OCI-LY1 (cell line): ENCODE results near the gene MLC1.

Experiments used
- H2AFZ ChIP-seq: fragments of 200-600 bp; sonication (generic), shearing (Covaris generic); 2 replicates; pipeline ENCODE4 v1.6.0; 2014; ENCODE audit warnings: antibody characterized with exemption, mild to moderate bottlenecking, low read length
- H3F3A ChIP-seq: fragments of 200-600 bp; sonication (generic), shearing (Covaris generic); 2 replicates; pipeline ENCODE4 v1.6.0; 2014; ENCODE audit warnings: mild to moderate bottlenecking, antibody characterized with exemption, low read length, moderate library complexity; ENCODE audit not compliant: insufficient read depth
- H3K27ac ChIP-seq: fragments of 200-600 bp; sonication (generic); 2 replicates; pipeline ENCODE4 v1.5.1; 2014; ENCODE audit warnings: low read length, mixed run types, mild to moderate bottlenecking, low read depth; ENCODE audit not compliant: poor library complexity, severe bottlenecking
- H3K27me3 ChIP-seq: fragments of 200-600 bp; sonication (generic); 2 replicates; pipeline ENCODE4 v1.6.0; 2014; ENCODE audit warnings: antibody characterized with exemption, mild to moderate bottlenecking, low read length, moderate library complexity; ENCODE audit not compliant: insufficient read depth
- H3K36me3 ChIP-seq: fragments of 200-600 bp; sonication (generic); 2 replicates; pipeline ENCODE4 v1.6.1; 2014; ENCODE audit warnings: mild to moderate bottlenecking, antibody characterized with exemption, low read length, moderate library complexity, mixed read lengths; ENCODE audit not compliant: insufficient read depth
- H3K4me1 ChIP-seq: fragments of 200-600 bp; sonication (generic); 2 replicates; pipeline ENCODE4 v1.5.1; 2014; ENCODE audit warnings: mild to moderate bottlenecking, low read length, moderate library complexity; ENCODE audit not compliant: insufficient read depth, severe bottlenecking
- H3K4me2 ChIP-seq: fragments of 200-600 bp; sonication (generic), shearing (Covaris generic); 2 replicates; pipeline ENCODE4 v1.6.1; 2014; ENCODE audit warnings: low read length
- H3K4me3 ChIP-seq: fragments of 200-600 bp; sonication (generic); 2 replicates; pipeline ENCODE4 v1.5.1; 2014; ENCODE audit warnings: low read length, low read depth, mild to moderate bottlenecking, mixed read lengths; ENCODE audit not compliant: poor library complexity, severe bottlenecking
- H3K79me2 ChIP-seq: fragments of 200-600 bp; shearing (Covaris generic); 2 replicates; pipeline ENCODE4 v1.6.1; 2016; ENCODE audit warnings: mixed run types, low read length, mixed read lengths; ENCODE audit not compliant: insufficient read depth
- H3K9ac ChIP-seq: fragments of 200-600 bp; sonication (generic), shearing (Covaris generic); 2 replicates; pipeline ENCODE4 v1.6.1; 2014; ENCODE audit warnings: mild to moderate bottlenecking, low read length, mixed read lengths
- H3K9me2 ChIP-seq: fragments of 200-600 bp; sonication (generic), shearing (Covaris generic); 2 replicates; pipeline ENCODE4 v1.6.1; 2014; ENCODE audit warnings: low read depth, mild to moderate bottlenecking, low read length, mixed read lengths
- H3K9me3 ChIP-seq: fragments of 200-600 bp; shearing (Covaris generic); 2 replicates; pipeline ENCODE4 v1.6.1; 2014; ENCODE audit warnings: low read length, mixed read lengths
- H4K20me1 ChIP-seq: fragments of 200-600 bp; sonication (generic), shearing (Covaris generic); 2 replicates; pipeline ENCODE4 v1.6.0; 2016; ENCODE audit warnings: mild to moderate bottlenecking, low read length; ENCODE audit not compliant: insufficient read depth
- EZH2 ChIP-seq: fragments of 200-600 bp; sonication (generic), shearing (Covaris generic); IDR thresholded peaks from 2 replicates; pipeline ENCODE4 v1.8.0; 2017; ENCODE audit warnings: borderline replicate concordance, mixed run types, mild to moderate bottlenecking, antibody characterized with exemption, low read length, moderate library complexity, mixed read lengths
- TF ChIP-seq, protein P1 (sequence below): fragments of 200-600 bp; sonication (generic), shearing (Covaris generic); IDR thresholded peaks from 2 replicates; pipeline ENCODE4 v1.5.1; 2017; ENCODE audit warnings: mild to moderate bottlenecking, antibody characterized with exemption, low read length, moderate library complexity, mixed read lengths

MLC1 gene

DNA sequence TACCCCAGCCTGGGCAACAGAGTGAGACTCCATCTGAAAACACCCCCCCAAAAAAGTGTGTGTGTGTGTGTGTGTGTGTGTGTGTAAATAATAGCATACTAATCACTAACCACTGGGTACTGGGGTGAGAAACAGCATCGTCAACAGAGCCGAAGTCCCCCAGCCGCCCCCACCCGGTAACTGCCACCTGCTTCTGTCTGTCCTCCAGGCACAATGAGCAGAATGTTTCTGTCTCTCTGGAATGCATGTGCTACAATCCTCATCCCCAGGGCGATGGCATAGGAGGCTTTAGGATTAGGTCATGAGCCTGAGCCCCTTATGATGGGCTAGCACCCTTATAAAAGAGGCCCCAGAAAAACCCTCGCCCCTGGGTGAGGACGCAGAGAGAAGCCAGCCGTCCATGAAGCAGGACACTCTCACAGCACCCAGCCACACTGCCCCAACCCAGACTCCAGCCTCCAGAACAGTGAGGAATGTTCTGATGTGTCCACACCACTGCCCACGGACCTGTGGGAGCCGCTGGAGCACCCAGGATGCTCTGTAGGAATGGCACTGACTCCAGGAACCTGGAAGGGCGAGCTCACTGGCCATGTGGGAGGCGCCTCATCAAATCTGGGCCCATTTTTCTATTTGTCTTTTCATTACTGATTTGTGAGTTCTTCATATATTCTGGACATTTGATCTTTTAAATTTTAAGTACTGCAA is 37.0 kb downstream of the MLC1 start:
- no peaks in the 10 kb centered on the region for H3F3A ChIP-seq
- no peak overlapping the region for H3K4me3 ChIP-seq
- no peaks in the 10 kb centered on the region for H4K20me1 ChIP-seq
- no peaks in the 10 kb centered on the region; the same call in 1 of the 2 replicates for H3K36me3 ChIP-seq
- H3K27ac ChIP-seq, result no peak overlapping the region
- H3K79me2 ChIP-seq, result no peaks in the 10 kb centered on the region
- no peaks in the 10 kb centered on the region for H3K9me2 ChIP-seq
- H2AFZ ChIP-seq, result no peak overlapping the region
- peaks cover 3% of the 10 kb centered on the region; the same call in 1 of the 2 replicates for H3K27me3 ChIP-seq
- TF ChIP-seq, protein P1, sequence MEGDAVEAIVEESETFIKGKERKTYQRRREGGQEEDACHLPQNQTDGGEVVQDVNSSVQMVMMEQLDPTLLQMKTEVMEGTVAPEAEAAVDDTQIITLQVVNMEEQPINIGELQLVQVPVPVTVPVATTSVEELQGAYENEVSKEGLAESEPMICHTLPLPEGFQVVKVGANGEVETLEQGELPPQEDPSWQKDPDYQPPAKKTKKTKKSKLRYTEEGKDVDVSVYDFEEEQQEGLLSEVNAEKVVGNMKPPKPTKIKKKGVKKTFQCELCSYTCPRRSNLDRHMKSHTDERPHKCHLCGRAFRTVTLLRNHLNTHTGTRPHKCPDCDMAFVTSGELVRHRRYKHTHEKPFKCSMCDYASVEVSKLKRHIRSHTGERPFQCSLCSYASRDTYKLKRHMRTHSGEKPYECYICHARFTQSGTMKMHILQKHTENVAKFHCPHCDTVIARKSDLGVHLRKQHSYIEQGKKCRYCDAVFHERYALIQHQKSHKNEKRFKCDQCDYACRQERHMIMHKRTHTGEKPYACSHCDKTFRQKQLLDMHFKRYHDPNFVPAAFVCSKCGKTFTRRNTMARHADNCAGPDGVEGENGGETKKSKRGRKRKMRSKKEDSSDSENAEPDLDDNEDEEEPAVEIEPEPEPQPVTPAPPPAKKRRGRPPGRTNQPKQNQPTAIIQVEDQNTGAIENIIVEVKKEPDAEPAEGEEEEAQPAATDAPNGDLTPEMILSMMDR, result no peak
- TF ChIP-seq EZH2, result no peak
- H3K4me2 ChIP-seq, result no peak overlapping the region
- H3K9me3 ChIP-seq, result peaks cover 10% of the 10 kb centered on the region
- H3K4me1 ChIP-seq, result no peaks in the 10 kb centered on the region
- no peak overlapping the region for H3K9ac ChIP-seq

DNA sequence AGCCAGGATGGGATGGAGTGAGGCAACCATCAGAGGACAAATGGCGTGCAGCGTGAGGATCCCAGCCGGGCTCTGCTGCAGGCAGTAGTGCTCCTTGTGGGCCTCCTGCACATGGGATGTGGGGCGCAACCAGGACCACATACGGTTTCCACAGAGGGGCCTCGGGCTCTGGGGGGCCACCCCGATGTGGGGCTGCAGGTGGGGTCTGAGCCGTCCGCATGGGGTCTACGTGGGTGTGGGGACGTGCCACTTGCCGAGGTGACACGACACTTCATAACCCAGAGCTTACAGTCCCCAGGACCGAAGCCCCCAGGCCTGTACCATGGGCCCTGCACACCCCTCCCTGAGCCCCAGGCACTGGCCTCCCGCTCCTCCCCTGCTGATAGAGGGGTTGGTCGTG is 37.9 kb downstream of the MLC1 start:
- no peaks in the 10 kb centered on the region for H3K9me2 ChIP-seq
- no peak overlapping the region for H3K9ac ChIP-seq
- H3K4me2 ChIP-seq, result no peak overlapping the region
- H3K36me3 ChIP-seq, result no peaks in the 10 kb centered on the region; the same call in 1 of the 2 replicates
- TF ChIP-seq, protein P1, result no peak
- TF ChIP-seq EZH2, result no peak
- H3K4me3 ChIP-seq, result no peak overlapping the region
- H3K4me1 ChIP-seq, result no peaks in the 10 kb centered on the region
- no peaks in the 10 kb centered on the region for H3K79me2 ChIP-seq
- H3K27me3 ChIP-seq, result peaks cover 3% of the 10 kb centered on the region; the same call in 1 of the 2 replicates
- no peaks in the 10 kb centered on the region for H4K20me1 ChIP-seq
- H2AFZ ChIP-seq, result no peak overlapping the region
- no peak overlapping the region for H3K27ac ChIP-seq
- no peaks in the 10 kb centered on the region for H3F3A ChIP-seq
- peaks cover 4% of the 10 kb centered on the region for H3K9me3 ChIP-seq

DNA sequence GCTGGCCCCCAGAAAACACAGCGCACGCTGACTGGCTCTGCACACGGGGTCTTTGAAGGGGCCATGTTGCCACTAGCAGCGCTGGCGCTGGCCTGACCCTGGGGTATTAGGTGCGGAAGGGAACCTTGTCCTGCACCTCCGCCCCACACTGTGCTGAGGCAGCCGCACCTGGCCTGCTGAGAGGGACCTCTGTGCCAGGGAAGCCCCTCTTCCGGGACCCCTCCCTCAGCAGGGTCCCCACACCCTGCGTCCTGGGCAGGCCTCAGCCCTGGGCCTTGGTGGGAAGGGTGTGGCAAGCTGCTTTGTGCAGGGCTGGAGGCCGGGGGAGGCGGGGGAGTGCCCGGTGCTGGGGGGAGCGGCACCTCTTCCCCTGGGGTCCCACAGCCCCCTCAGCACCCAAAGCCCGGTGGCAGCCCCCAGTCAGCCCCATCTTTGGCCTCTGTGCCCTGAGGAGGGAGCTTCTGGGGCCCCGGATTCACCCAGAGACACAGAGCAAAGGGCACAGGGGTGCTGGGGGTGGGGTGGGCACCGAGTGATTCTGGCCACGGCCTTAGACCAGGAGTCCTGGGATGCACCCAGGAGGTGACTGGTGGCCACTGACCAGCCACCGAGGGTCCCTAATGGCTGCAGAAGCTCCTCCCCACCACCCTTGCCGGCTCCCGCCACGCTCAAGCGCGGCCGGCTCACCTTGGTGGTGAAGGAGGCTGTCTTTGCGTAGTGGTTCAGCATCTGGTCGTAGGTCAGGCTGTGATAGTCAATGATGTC is 38.6 kb downstream of the MLC1 start:
- no peaks in the 10 kb centered on the region for H3K4me1 ChIP-seq
- no peaks in the 10 kb centered on the region for H3F3A ChIP-seq
- H3K4me2 ChIP-seq, result no peak overlapping the region
- H3K4me3 ChIP-seq, result no peak overlapping the region
- TF ChIP-seq, protein P1, result no peak
- no peak for TF ChIP-seq EZH2
- no peaks in the 10 kb centered on the region for H3K79me2 ChIP-seq
- no peaks in the 10 kb centered on the region for H4K20me1 ChIP-seq
- H3K9me2 ChIP-seq, result no peaks in the 10 kb centered on the region
- H3K27me3 ChIP-seq, result peaks cover 3% of the 10 kb centered on the region; the same call in 1 of the 2 replicates
- H3K27ac ChIP-seq, result no peak overlapping the region
- H3K9me3 ChIP-seq, result no peaks in the 10 kb centered on the region
- H2AFZ ChIP-seq, result no peak overlapping the region
- no peaks in the 10 kb centered on the region; the same call in 1 of the 2 replicates for H3K36me3 ChIP-seq
- no peak overlapping the region for H3K9ac ChIP-seq
